Loucy (cell line): ENCODE measurements around the gene COA1.
"Not testable (repeated sequence)": the region's sequence is repeated elsewhere in the genome, so short reads cannot be mapped to it uniquely, and the experiment has no call there.

Experiments used
- EZH2phosphoT487 ChIP-seq: fragments of 200-600 bp; IDR thresholded peaks from 2 replicates; pipeline ENCODE4 v1.6.1; 2018; ENCODE audit warnings: antibody characterized with exemption, mild to moderate bottlenecking, moderate library complexity, borderline replicate concordance
- TF ChIP-seq, protein P1 (sequence below): fragments of 200-600 bp; sonication (generic); conservative IDR thresholded peaks from 2 replicates; pipeline ENCODE4 v1.5.1; 2014; ENCODE audit warnings: mild to moderate bottlenecking, antibody characterized with exemption, low read length

- TF ChIP-seq, protein P1, sequence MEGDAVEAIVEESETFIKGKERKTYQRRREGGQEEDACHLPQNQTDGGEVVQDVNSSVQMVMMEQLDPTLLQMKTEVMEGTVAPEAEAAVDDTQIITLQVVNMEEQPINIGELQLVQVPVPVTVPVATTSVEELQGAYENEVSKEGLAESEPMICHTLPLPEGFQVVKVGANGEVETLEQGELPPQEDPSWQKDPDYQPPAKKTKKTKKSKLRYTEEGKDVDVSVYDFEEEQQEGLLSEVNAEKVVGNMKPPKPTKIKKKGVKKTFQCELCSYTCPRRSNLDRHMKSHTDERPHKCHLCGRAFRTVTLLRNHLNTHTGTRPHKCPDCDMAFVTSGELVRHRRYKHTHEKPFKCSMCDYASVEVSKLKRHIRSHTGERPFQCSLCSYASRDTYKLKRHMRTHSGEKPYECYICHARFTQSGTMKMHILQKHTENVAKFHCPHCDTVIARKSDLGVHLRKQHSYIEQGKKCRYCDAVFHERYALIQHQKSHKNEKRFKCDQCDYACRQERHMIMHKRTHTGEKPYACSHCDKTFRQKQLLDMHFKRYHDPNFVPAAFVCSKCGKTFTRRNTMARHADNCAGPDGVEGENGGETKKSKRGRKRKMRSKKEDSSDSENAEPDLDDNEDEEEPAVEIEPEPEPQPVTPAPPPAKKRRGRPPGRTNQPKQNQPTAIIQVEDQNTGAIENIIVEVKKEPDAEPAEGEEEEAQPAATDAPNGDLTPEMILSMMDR, result not testable (repeated sequence)
- TF ChIP-seq EZH2phosphoT487, result not testable (repeated sequence)
Measured at GRCh38 chr7:43778293-43779044, 49.1 kb upstream of the COA1 start.
